IPS-18a (cell line): Measurements from ENCODE around the gene TRPM8.

Experiments used
- H3K27ac ChIP-seq: one replicate; pipeline ENCODE4 v1.5.1; 2013; ENCODE audit warnings: low read length
- H3K27me3 ChIP-seq: one replicate; pipeline ENCODE4 v1.6.1; 2013; ENCODE audit warnings: mild to moderate bottlenecking, low read length; ENCODE audit not compliant: control insufficient read depth, insufficient read depth
- H3K36me3 ChIP-seq: one replicate; pipeline ENCODE4 v1.6.1; 2013; ENCODE audit warnings: low read depth, low read length; ENCODE audit not compliant: control insufficient read depth
- H3K4me1 ChIP-seq: one replicate; pipeline ENCODE4 v1.6.1; 2013; ENCODE audit warnings: low read depth, low read length; ENCODE audit not compliant: control insufficient read depth
- H3K4me3 ChIP-seq: one replicate; pipeline ENCODE4 v1.5.1; 2013; ENCODE audit warnings: low read length
- H3K9ac ChIP-seq: one replicate; pipeline ENCODE4 v1.6.1; 2013; ENCODE audit warnings: mild to moderate bottlenecking, low read length, moderate library complexity
- H3K9me3 ChIP-seq: one replicate; pipeline ENCODE4 v1.6.1; 2013; ENCODE audit warnings: low read depth, low read length; ENCODE audit not compliant: control insufficient read depth

Gene TRPM8

GRCh38 chr2:233992513-233993217, 75.5 kb downstream of the TRPM8 start:
- Histone ChIP-seq H3K9ac (no peak overlapping the region), H3K27ac (no peak overlapping the region), H3K4me3 (no peak overlapping the region), H3K9me3 (no peaks in the 10 kb centered on the region), H3K27me3 (no peaks in the 10 kb centered on the region), H3K4me1 (no peaks in the 10 kb centered on the region), H3K36me3 (no peaks in the 10 kb centered on the region)

- no peaks in the 10 kb centered on the region for H3K4me1 ChIP-seq
- no peak overlapping the region for H3K4me3 ChIP-seq
- no peak overlapping the region for H3K9ac ChIP-seq
- no peaks in the 10 kb centered on the region for H3K36me3 ChIP-seq
- no peaks in the 10 kb centered on the region for H3K9me3 ChIP-seq
- H3K27ac ChIP-seq = no peak overlapping the region
- H3K27me3 ChIP-seq = no peaks in the 10 kb centered on the region
Measured at GRCh38 chr2:233993461-233993860, 76.3 kb downstream of the TRPM8 start.

GRCh38 chr2:233994151-233994550, 77.0 kb downstream of the TRPM8 start:
- no peaks in the 10 kb centered on the region for H3K4me1 ChIP-seq
- H3K27ac ChIP-seq = no peak overlapping the region
- no peak overlapping the region for H3K9ac ChIP-seq
- H3K27me3 ChIP-seq = no peaks in the 10 kb centered on the region
- H3K9me3 ChIP-seq = no peaks in the 10 kb centered on the region
- H3K36me3 ChIP-seq = no peaks in the 10 kb centered on the region
- H3K4me3 ChIP-seq = no peak overlapping the region

GRCh38 chr2:233996000-233996399, 78.8 kb downstream of the TRPM8 start:
- H3K4me3 ChIP-seq = no peak overlapping the region
- H3K9ac ChIP-seq = no peak overlapping the region
- H3K36me3 ChIP-seq = no peaks in the 10 kb centered on the region
- no peak overlapping the region for H3K27ac ChIP-seq
- H3K9me3 ChIP-seq = no peaks in the 10 kb centered on the region
- no peaks in the 10 kb centered on the region for H3K4me1 ChIP-seq
- no peaks in the 10 kb centered on the region for H3K27me3 ChIP-seq

- Histone ChIP-seq H3K9ac (no peak overlapping the region), H3K4me3 (no peak overlapping the region), H3K9me3 (no peaks in the 10 kb centered on the region), H3K4me1 (no peaks in the 10 kb centered on the region), H3K27me3 (no peaks in the 10 kb centered on the region), H3K27ac (no peak overlapping the region), H3K36me3 (no peaks in the 10 kb centered on the region)
Measured at GRCh38 chr2:233996461-233996860, 79.3 kb downstream of the TRPM8 start.

- H3K27me3 ChIP-seq = no peaks in the 10 kb centered on the region
- no peaks in the 10 kb centered on the region for H3K36me3 ChIP-seq
- H3K4me1 ChIP-seq = no peaks in the 10 kb centered on the region
- no peak overlapping the region for H3K9ac ChIP-seq
- H3K27ac ChIP-seq = no peak overlapping the region
- no peak overlapping the region for H3K4me3 ChIP-seq
- H3K9me3 ChIP-seq = no peaks in the 10 kb centered on the region
Measured at GRCh38 chr2:233997707-233998106, 80.5 kb downstream of the TRPM8 start.

GRCh38 chr2:233999182-233999581, 82.0 kb downstream of the TRPM8 start:
- H3K36me3 ChIP-seq = no peaks in the 10 kb centered on the region
- no peak overlapping the region for H3K4me3 ChIP-seq
- no peaks in the 10 kb centered on the region for H3K9me3 ChIP-seq
- H3K27me3 ChIP-seq = no peaks in the 10 kb centered on the region
- H3K27ac ChIP-seq = no peak overlapping the region
- no peak overlapping the region for H3K9ac ChIP-seq
- no peaks in the 10 kb centered on the region for H3K4me1 ChIP-seq

GRCh38 chr2:234001380-234002160, 84.4 kb downstream of the TRPM8 start:
- H3K9me3 ChIP-seq = no peaks in the 10 kb centered on the region
- no peaks in the 10 kb centered on the region for H3K36me3 ChIP-seq
- no peak overlapping the region for H3K9ac ChIP-seq
- H3K27ac ChIP-seq = no peak overlapping the region
- H3K4me3 ChIP-seq = no peak overlapping the region
- no peaks in the 10 kb centered on the region for H3K27me3 ChIP-seq
- H3K4me1 ChIP-seq = no peaks in the 10 kb centered on the region

- no peaks in the 10 kb centered on the region for H3K27me3 ChIP-seq
- H3K9me3 ChIP-seq = no peaks in the 10 kb centered on the region
- no peaks in the 10 kb centered on the region for H3K36me3 ChIP-seq
- no peak overlapping the region for H3K27ac ChIP-seq
- H3K4me3 ChIP-seq = no peak overlapping the region
- no peaks in the 10 kb centered on the region for H3K4me1 ChIP-seq
- no peak overlapping the region for H3K9ac ChIP-seq
Measured at GRCh38 chr2:234002281-234002680, 85.1 kb downstream of the TRPM8 start.

- no peak overlapping the region for H3K27ac ChIP-seq
- no peaks in the 10 kb centered on the region for H3K4me1 ChIP-seq
- H3K4me3 ChIP-seq = no peak overlapping the region
- H3K27me3 ChIP-seq = no peaks in the 10 kb centered on the region
- no peak overlapping the region for H3K9ac ChIP-seq
- H3K36me3 ChIP-seq = no peaks in the 10 kb centered on the region
- no peaks in the 10 kb centered on the region for H3K9me3 ChIP-seq
Measured at GRCh38 chr2:234003972-234004617, 86.9 kb downstream of the TRPM8 start.

GRCh38 chr2:234005126-234005525, 88.0 kb downstream of the TRPM8 start:
- no peaks in the 10 kb centered on the region for H3K27me3 ChIP-seq
- H3K36me3 ChIP-seq = no peaks in the 10 kb centered on the region
- no peaks in the 10 kb centered on the region for H3K9me3 ChIP-seq
- no peaks in the 10 kb centered on the region for H3K4me1 ChIP-seq
- H3K4me3 ChIP-seq = no peak overlapping the region
- H3K27ac ChIP-seq = no peak overlapping the region
- no peak overlapping the region for H3K9ac ChIP-seq
